Epithelial cell of esophagus (primary cell): ENCODE results near the gene PDE7B.
A peak's percentile ranks its signal among the peaks of the same experiment; 100 is the strongest.

Source experiments
- DNase-seq: peaks from one replicate; pipeline ENCODE4 v3.0.0; 2010; ENCODE audit warnings: low read depth
- H3K4me3 ChIP-seq: 2 replicates; pipeline ENCODE4 v1.5.1; 2011; ENCODE audit warnings: mild to moderate bottlenecking, low read length, control low read depth
- CTCF ChIP-seq: IDR thresholded peaks from 2 replicates; pipeline ENCODE4 v1.5.1; 2011; ENCODE audit warnings: low read depth, mild to moderate bottlenecking, low read length, control low read depth, inconsistent platforms; ENCODE audit not compliant: insufficient read depth; ENCODE audit errors: missing control alignments

Gene PDE7B

GRCh38 chr6:135871296-135871695, 19.8 kb downstream of the PDE7B start:
- TF ChIP-seq CTCF: no peak
- no peak for DNase-seq
- H3K4me3 ChIP-seq: no peak overlapping the region

- H3K4me3 ChIP-seq: no peak overlapping the region
- no peak for DNase-seq
- TF ChIP-seq CTCF: no peak
Observed at GRCh38 chr6:135871878-135872277, 20.4 kb downstream of the PDE7B start.

- no peak overlapping the region for H3K4me3 ChIP-seq
- no peak for DNase-seq
- no peak for TF ChIP-seq CTCF
Observed at GRCh38 chr6:135875446-135875845, 23.9 kb downstream of the PDE7B start.

GRCh38 chr6:135876058-135876457, 24.6 kb downstream of the PDE7B start:
- peak; percentile 1 for TF ChIP-seq CTCF
- DNase-seq: no peak
- no peak overlapping the region for H3K4me3 ChIP-seq

GRCh38 chr6:135877666-135878065, 26.2 kb downstream of the PDE7B start:
- no peak for TF ChIP-seq CTCF
- DNase-seq: no peak
- H3K4me3 ChIP-seq: no peak overlapping the region

- DNase-seq: no peak
- no peak overlapping the region for H3K4me3 ChIP-seq
- TF ChIP-seq CTCF: no peak
Observed at GRCh38 chr6:135880066-135880972, 28.8 kb downstream of the PDE7B start.

GRCh38 chr6:135883045-135883444, 31.5 kb downstream of the PDE7B start:
- no peak for TF ChIP-seq CTCF
- no peak overlapping the region for H3K4me3 ChIP-seq
- DNase-seq: no peak
